RWPE2 (cell line): ENCODE data around the gene STAT2.

Experiments
- ATAC-seq: fragments of 200-7000 bp; cut with Tn5 transposase; 3 replicates; pipeline ENCODE4 v1.9.1; 2021; ENCODE audit warnings: low read depth
- DNase-seq: peaks from one replicate; pipeline ENCODE4 v3.0.0-alpha.2; 2020; ENCODE audit warnings: low spot score
- H3K27ac ChIP-seq: fragments of 450-650 bp; 2 replicates; pipeline ENCODE4 v1.5.1; 2017; ENCODE audit warnings: mild to moderate bottlenecking; ENCODE audit not compliant: poor library complexity, severe bottlenecking
- H3K27me3 ChIP-seq: fragments of 250-450 bp; sonication (Bioruptor Pico); 2 replicates; pipeline ENCODE4 v1.5.1; 2021; ENCODE audit warnings: mild to moderate bottlenecking, moderate library complexity; ENCODE audit not compliant: insufficient read depth, poor library complexity, severe bottlenecking
- H3K36me3 ChIP-seq: fragments of 250-450 bp; sonication (Bioruptor Pico); 2 replicates; pipeline ENCODE4 v1.5.1; 2020; ENCODE audit warnings: low read depth, mild to moderate bottlenecking, moderate library complexity
- H3K4me1 ChIP-seq: fragments of 250-450 bp; sonication (Bioruptor Pico); 2 replicates; pipeline ENCODE4 v1.5.1; 2021; ENCODE audit warnings: mild to moderate bottlenecking, moderate library complexity; ENCODE audit not compliant: insufficient read depth, poor library complexity, severe bottlenecking
- H3K4me3 ChIP-seq: fragments of 250-450 bp; sonication (Bioruptor Pico); 2 replicates; pipeline ENCODE4 v1.5.1; 2021; ENCODE audit warnings: mild to moderate bottlenecking, moderate library complexity; ENCODE audit not compliant: severe bottlenecking
- H3K9me3 ChIP-seq: fragments of 250-450 bp; sonication (Bioruptor Pico); 2 replicates; pipeline ENCODE4 v1.5.1; 2021; ENCODE audit warnings: mild to moderate bottlenecking, moderate library complexity; ENCODE audit not compliant: severe bottlenecking
- CTCF ChIP-seq: fragments of 450-650 bp; IDR thresholded peaks from one replicate; pipeline ENCODE4 v1.5.1; 2017; ENCODE audit warnings: mild to moderate bottlenecking, moderate library complexity; ENCODE audit not compliant: poor library complexity, severe bottlenecking

The STAT2 gene

GRCh38 chr12:56300644-56301464 lies 59.1 kb downstream of the STAT2 start:
- Histone ChIP-seq H3K36me3 (peaks cover 40% of the 10 kb centered on the region), H3K4me1 (peaks cover 10% of the 10 kb centered on the region), H3K4me3 (peak overlapping the region; percentile 98), H3K27ac (peak overlapping the region; percentile 71), H3K27me3 (no peaks in the 10 kb centered on the region), H3K9me3 (no peaks in the 10 kb centered on the region)
- peak; percentile 4; the same call in 2 of the 3 replicates for ATAC-seq
- TF ChIP-seq CTCF, result no peak
- no peak for DNase-seq

- no peaks in the 10 kb centered on the region for H3K9me3 ChIP-seq
- TF ChIP-seq CTCF, result no peak
- peaks cover 10% of the 10 kb centered on the region for H3K4me1 ChIP-seq
- peak within 1 kb of the TSS; percentile 98 for H3K4me3 ChIP-seq
- H3K27me3 ChIP-seq, result no peaks in the 10 kb centered on the region
- H3K27ac ChIP-seq, result peak within 1 kb of the TSS; percentile 71
- DNase-seq (peak; percentile 99), ATAC-seq (peak; percentile 96)
- H3K36me3 ChIP-seq, result peaks cover 41% of the 10 kb centered on the region
Measured at GRCh38 chr12:56299853-56300643, 59.9 kb downstream of the STAT2 start, which contains the start of gene CS. TSS of gene CS (minus strand) at chr12:56300330. CDS start at chr12:56300201, 129 bp downstream.

GRCh38 chr12:56299308-56299852 lies 60.5 kb downstream of the STAT2 start:
- H3K9me3 ChIP-seq, result no peaks in the 10 kb centered on the region
- peak; percentile 20 for ATAC-seq
- H3K27ac ChIP-seq, result peak overlapping the region; percentile 71
- peaks cover 41% of the 10 kb centered on the region for H3K36me3 ChIP-seq
- H3K27me3 ChIP-seq, result no peaks in the 10 kb centered on the region
- peaks cover 10% of the 10 kb centered on the region for H3K4me1 ChIP-seq
- DNase-seq, result no peak
- TF ChIP-seq CTCF, result no peak
- H3K4me3 ChIP-seq, result peak overlapping the region; percentile 98

- ATAC-seq (no peak), DNase-seq (no peak)
- H3K4me3 ChIP-seq, result peak overlapping the region; percentile 98
- H3K4me1 ChIP-seq, result peaks cover 10% of the 10 kb centered on the region
- no peaks in the 10 kb centered on the region for H3K9me3 ChIP-seq
- no peaks in the 10 kb centered on the region for H3K27me3 ChIP-seq
- peak overlapping the region; percentile 71 for H3K27ac ChIP-seq
- H3K36me3 ChIP-seq, result peaks cover 41% of the 10 kb centered on the region
- TF ChIP-seq CTCF, result no peak
Measured at GRCh38 chr12:56298828-56299227, 61.1 kb downstream of the STAT2 start.
